HepG2 (cell line): ENCODE results near the gene THPO. TPM values are rescaled to one million over a fixed set of nuclear protein-coding genes. Genes with fewer than 3 reads are reported as not detected.

Source experiments
- ARNTL ChIP-seq: sonication (generic); formaldehyde crosslinking; IDR thresholded peaks from 2 replicates; pipeline ENCODE4 v1.4.0; 2020; ENCODE audit warnings: mild to moderate bottlenecking, missing genetic modification reagents
- DRAP1 ChIP-seq: IDR thresholded peaks from 2 replicates; pipeline ENCODE4 v1.6.1; 2016; ENCODE audit warnings: missing genetic modification reagents, missing compliant biosample characterization
- FLYWCH1 ChIP-seq: sonication (generic); formaldehyde crosslinking; IDR thresholded peaks from 2 replicates; pipeline ENCODE4 v1.8.1; 2023; ENCODE audit warnings: mild to moderate bottlenecking, missing genetic modification reagents
- JUNB ChIP-seq: sonication (generic); formaldehyde crosslinking; IDR thresholded peaks from 2 replicates; pipeline ENCODE4 v1.8.0; 2022; ENCODE audit warnings: missing genetic modification reagents, mild to moderate bottlenecking, borderline replicate concordance
- KDM2A ChIP-seq: sonication (generic); formaldehyde crosslinking; IDR thresholded peaks from 2 replicates; pipeline ENCODE4 v1.4.0; 2020; ENCODE audit warnings: low read depth, missing genetic modification reagents, borderline replicate concordance
- PBX2 ChIP-seq: IDR thresholded peaks from 2 replicates; pipeline ENCODE4 v1.6.1; 2016; ENCODE audit warnings: control low read depth
- PRMT3 ChIP-seq: sonication (generic); formaldehyde crosslinking; IDR thresholded peaks from 2 replicates; pipeline ENCODE4 v1.8.1; 2022; ENCODE audit warnings: low read depth, mild to moderate bottlenecking, moderate library complexity, missing genetic modification reagents, borderline replicate concordance
- RBM39 ChIP-seq: fragments of 200-400 bp; formaldehyde crosslinking; IDR thresholded peaks from one replicate; pipeline ENCODE4 v1.6.1; 2018; ENCODE audit warnings: antibody characterized with exemption, mild to moderate bottlenecking, low read depth, low read length; ENCODE audit not compliant: poor library complexity, severe bottlenecking
- RFX1 ChIP-seq: fragments of 450-650 bp; IDR thresholded peaks from 2 replicates; pipeline ENCODE4 v1.6.1; 2017
- TMF1 ChIP-seq: sonication (generic); formaldehyde crosslinking; IDR thresholded peaks from 2 replicates; pipeline ENCODE4 v1.8.1; 2022; ENCODE audit warnings: low read depth, missing genetic modification reagents
- ZNF326 ChIP-seq: sonication (generic); formaldehyde crosslinking; IDR thresholded peaks from 2 replicates; pipeline ENCODE4 v1.4.0; 2020; ENCODE audit warnings: missing genetic modification reagents, borderline replicate concordance
- ZNF343 ChIP-seq: sonication (generic); formaldehyde crosslinking; IDR thresholded peaks from 2 replicates; pipeline ENCODE4 v1.4.0; 2020; ENCODE audit warnings: mild to moderate bottlenecking, missing genetic modification reagents
- ZNF749 ChIP-seq: sonication (generic); formaldehyde crosslinking; IDR thresholded peaks from 2 replicates; pipeline ENCODE4 v1.8.0; 2022; ENCODE audit warnings: mild to moderate bottlenecking, missing genetic modification reagents, moderate library complexity, borderline replicate concordance
- polyA plus RNA-seq, 8 experiments: library from polyadenylated mRNA; depleted of rRNA in 3 of 8; stranded (reverse) in 7 of 8; unstranded in 1 of 8; fragments of >200 nt; fragmentation: Illumina TruSeq in 4 of 8; extraction: Trizol in 4 of 8; gene quantifications; 2 replicates each; pipeline versions ENCODE4 v1.2.1 to v1.2.3, GENCODE V29; 2011 to 2016; ENCODE audit warnings: low read depth in 4 of 8, missing spikeins in 1 of 8, mixed read lengths in 1 of 8; ENCODE audit not compliant: insufficient read depth in 1 of 8
- total RNA-seq, 5 experiments: library from RNA; depleted of rRNA; stranded (reverse); fragments of >200 nt; fragmentation: Illumina TruSeq; extraction: Trizol; gene quantifications; 2 replicates each; pipeline ENCODE4 v1.2.3, GENCODE V29; 2016; ENCODE audit warnings: low read depth in 1 of 5
- TF ChIP-seq, protein P1 (sequence below): sonication (generic); formaldehyde crosslinking; IDR thresholded peaks from one replicate; pipeline ENCODE4 v1.5.1; 2020; ENCODE audit warnings: mild to moderate bottlenecking, missing genetic modification reagents; ENCODE audit errors: not compliant biosample characterization
- TF ChIP-seq, protein P2 (sequence below): sonication (generic); formaldehyde crosslinking; IDR thresholded peaks from 2 replicates; pipeline ENCODE4; 2020; ENCODE audit warnings: missing genetic modification reagents, mild to moderate bottlenecking, borderline replicate concordance

THPO gene
- total and polyA plus RNA-seq, 2 of the 13 experiments (the other 11 are each of a cell fraction or from before 2014, with no cell fraction given): 2.8 to 4.8 TPM

- TF ChIP-seq, protein P1, sequence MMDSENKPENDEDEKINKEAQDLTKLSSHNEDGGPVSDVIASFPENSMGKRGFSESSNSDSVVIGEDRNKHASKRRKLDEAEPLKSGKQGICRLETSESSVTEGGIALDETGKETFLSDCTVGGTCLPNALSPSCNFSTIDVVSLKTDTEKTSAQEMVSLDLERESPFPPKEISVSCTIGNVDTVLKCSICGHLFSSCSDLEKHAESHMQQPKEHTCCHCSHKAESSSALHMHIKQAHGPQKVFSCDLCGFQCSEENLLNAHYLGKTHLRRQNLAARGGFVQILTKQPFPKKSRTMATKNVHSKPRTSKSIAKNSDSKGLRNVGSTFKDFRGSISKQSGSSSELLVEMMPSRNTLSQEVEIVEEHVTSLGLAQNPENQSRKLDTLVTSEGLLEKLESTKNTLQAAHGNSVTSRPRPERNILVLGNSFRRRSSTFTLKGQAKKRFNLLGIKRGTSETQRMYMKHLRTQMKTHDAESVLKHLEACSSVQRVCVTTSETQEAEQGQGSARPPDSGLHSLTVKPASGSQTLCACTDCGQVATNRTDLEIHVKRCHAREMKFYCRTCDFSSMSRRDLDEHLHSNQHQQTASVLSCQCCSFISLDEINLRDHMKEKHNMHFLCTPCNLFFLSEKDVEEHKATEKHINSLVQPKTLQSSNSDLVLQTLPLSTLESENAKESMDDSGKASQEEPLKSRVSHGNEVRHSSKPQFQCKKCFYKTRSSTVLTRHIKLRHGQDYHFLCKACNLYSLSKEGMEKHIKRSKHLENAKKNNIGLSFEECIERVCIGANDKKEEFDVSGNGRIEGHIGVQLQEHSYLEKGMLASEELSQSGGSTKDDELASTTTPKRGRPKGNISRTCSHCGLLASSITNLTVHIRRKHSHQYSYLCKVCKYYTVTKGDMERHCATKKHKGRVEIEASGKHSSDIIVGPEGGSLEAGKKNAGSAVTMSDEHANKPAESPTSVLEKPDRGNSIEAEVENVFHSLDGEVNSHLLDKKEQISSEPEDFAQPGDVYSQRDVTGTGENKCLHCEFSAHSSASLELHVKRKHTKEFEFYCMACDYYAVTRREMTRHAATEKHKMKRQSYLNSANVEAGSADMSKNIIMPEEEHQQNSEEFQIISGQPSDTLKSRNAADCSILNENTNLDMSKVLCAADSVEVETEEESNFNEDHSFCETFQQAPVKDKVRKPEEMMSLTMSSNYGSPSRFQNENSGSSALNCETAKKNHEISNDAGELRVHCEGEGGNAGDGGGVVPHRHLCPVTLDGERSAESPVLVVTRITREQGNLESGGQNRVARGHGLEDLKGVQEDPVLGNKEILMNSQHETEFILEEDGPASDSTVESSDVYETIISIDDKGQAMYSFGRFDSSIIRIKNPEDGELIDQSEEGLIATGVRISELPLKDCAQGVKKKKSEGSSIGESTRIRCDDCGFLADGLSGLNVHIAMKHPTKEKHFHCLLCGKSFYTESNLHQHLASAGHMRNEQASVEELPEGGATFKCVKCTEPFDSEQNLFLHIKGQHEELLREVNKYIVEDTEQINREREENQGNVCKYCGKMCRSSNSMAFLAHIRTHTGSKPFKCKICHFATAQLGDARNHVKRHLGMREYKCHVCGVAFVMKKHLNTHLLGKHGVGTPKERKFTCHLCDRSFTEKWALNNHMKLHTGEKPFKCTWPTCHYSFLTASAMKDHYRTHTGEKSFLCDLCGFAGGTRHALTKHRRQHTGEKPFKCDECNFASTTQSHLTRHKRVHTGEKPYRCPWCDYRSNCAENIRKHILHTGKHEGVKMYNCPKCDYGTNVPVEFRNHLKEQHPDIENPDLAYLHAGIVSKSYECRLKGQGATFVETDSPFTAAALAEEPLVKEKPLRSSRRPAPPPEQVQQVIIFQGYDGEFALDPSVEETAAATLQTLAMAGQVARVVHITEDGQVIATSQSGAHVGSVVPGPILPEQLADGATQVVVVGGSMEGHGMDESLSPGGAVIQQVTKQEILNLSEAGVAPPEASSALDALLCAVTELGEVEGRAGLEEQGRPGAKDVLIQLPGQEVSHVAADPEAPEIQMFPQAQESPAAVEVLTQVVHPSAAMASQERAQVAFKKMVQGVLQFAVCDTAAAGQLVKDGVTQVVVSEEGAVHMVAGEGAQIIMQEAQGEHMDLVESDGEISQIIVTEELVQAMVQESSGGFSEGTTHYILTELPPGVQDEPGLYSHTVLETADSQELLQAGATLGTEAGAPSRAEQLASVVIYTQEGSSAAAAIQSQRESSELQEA: peak; percentile 35
- TF ChIP-seq, protein P2, sequence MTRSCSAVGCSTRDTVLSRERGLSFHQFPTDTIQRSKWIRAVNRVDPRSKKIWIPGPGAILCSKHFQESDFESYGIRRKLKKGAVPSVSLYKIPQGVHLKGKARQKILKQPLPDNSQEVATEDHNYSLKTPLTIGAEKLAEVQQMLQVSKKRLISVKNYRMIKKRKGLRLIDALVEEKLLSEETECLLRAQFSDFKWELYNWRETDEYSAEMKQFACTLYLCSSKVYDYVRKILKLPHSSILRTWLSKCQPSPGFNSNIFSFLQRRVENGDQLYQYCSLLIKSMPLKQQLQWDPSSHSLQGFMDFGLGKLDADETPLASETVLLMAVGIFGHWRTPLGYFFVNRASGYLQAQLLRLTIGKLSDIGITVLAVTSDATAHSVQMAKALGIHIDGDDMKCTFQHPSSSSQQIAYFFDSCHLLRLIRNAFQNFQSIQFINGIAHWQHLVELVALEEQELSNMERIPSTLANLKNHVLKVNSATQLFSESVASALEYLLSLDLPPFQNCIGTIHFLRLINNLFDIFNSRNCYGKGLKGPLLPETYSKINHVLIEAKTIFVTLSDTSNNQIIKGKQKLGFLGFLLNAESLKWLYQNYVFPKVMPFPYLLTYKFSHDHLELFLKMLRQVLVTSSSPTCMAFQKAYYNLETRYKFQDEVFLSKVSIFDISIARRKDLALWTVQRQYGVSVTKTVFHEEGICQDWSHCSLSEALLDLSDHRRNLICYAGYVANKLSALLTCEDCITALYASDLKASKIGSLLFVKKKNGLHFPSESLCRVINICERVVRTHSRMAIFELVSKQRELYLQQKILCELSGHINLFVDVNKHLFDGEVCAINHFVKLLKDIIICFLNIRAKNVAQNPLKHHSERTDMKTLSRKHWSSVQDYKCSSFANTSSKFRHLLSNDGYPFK (CRISPR knock-in tag): 0 out of 2 replicates have a peak, but pooled peaks have one; percentile 34
- TF ChIP-seq RBM39 (no peak), PRMT3 (CRISPR knock-in tag) (no peak), ARNTL (CRISPR knock-in tag) (no peak), FLYWCH1 (CRISPR knock-in tag) (no peak), PBX2 (CRISPR knock-in tag) (no peak), TMF1 (CRISPR knock-in tag) (peak; percentile 27; the same call in 1 of the 2 replicates), ZNF343 (no peak; the same call in 1 of the 2 replicates), JUNB (CRISPR knock-in tag) (no peak), ZNF749 (CRISPR knock-in tag) (peak; percentile 58), KDM2A (CRISPR knock-in tag) (peak; percentile 100), RFX1 (no peak), DRAP1 (CRISPR knock-in tag) (peak; percentile 59), ZNF326 (peak; percentile 49; the same call in 1 of the 2 replicates)
Measured at GRCh38 chr3:184335661-184336546, 42.1 kb downstream of the THPO start (continued).
